HepG2 (cell line): Measurements from ENCODE around the gene SPATA13. TPM values are rescaled to one million over a fixed set of nuclear protein-coding genes. Genes with fewer than 3 reads are reported as not detected.

Source experiments
- BRCA1 ChIP-seq: sonication (generic); formaldehyde crosslinking; IDR thresholded peaks from 2 replicates; pipeline ENCODE4 v1.4.0; 2020; ENCODE audit warnings: missing genetic modification reagents
- CCAR2 ChIP-seq: fragments of 200-400 bp; formaldehyde crosslinking; optimal IDR thresholded peaks from 2 replicates; pipeline ENCODE3; 2018; ENCODE audit warnings: low read depth, mild to moderate bottlenecking, low read length, moderate library complexity
- FLYWCH1 ChIP-seq: sonication (generic); formaldehyde crosslinking; IDR thresholded peaks from 2 replicates; pipeline ENCODE4 v1.8.1; 2023; ENCODE audit warnings: mild to moderate bottlenecking, missing genetic modification reagents
- FOXC1 ChIP-seq: sonication (generic); formaldehyde crosslinking; IDR thresholded peaks from 2 replicates; pipeline ENCODE4 v1.8.0; 2022; ENCODE audit warnings: mild to moderate bottlenecking, missing genetic modification reagents, borderline replicate concordance
- FOXJ3 ChIP-seq: sonication (generic); formaldehyde crosslinking; IDR thresholded peaks from 2 replicates; pipeline ENCODE4 v1.4.0; 2020; ENCODE audit warnings: missing genetic modification reagents, mild to moderate bottlenecking, borderline replicate concordance
- LRRFIP1 ChIP-seq: sonication (generic); formaldehyde crosslinking; conservative IDR thresholded peaks from 2 replicates; pipeline ENCODE4 v1.4.0; 2020; ENCODE audit warnings: missing genetic modification reagents
- MAFG ChIP-seq: sonication (generic); formaldehyde crosslinking; IDR thresholded peaks from 2 replicates; pipeline ENCODE4 v1.5.1; 2020; ENCODE audit warnings: mild to moderate bottlenecking, missing genetic modification reagents
- NFYB ChIP-seq: sonication (generic); formaldehyde crosslinking; IDR thresholded peaks from 2 replicates; pipeline ENCODE4 v1.4.0; 2020; ENCODE audit warnings: missing genetic modification reagents
- SP1 ChIP-seq, 2 experiments: fragments of 450-650 bp in 1 of 2; sonication (generic) in 1 of 2; formaldehyde crosslinking in 1 of 2; IDR thresholded peaks; 2 replicates each; pipeline versions ENCODE4 v1.4.0 to v1.6.1; 2016 to 2020; ENCODE audit warnings: missing genetic modification reagents in 1 of 2
- THYN1 ChIP-seq: sonication (generic); formaldehyde crosslinking; IDR thresholded peaks from 2 replicates; pipeline ENCODE4 v1.8.1; 2023; ENCODE audit warnings: low read depth, mild to moderate bottlenecking, moderate library complexity, missing genetic modification reagents, borderline replicate concordance
- ZBTB49 ChIP-seq: sonication (generic); formaldehyde crosslinking; IDR thresholded peaks from 2 replicates; pipeline ENCODE4 v1.4.0; 2020; ENCODE audit warnings: missing genetic modification reagents, borderline replicate concordance
- ZMYM3 ChIP-seq: sonication (generic); formaldehyde crosslinking; IDR thresholded peaks from 2 replicates; pipeline ENCODE4 v1.5.1; 2020; ENCODE audit warnings: mild to moderate bottlenecking, missing genetic modification reagents
- ZNF333 ChIP-seq: sonication (generic); formaldehyde crosslinking; IDR thresholded peaks from 2 replicates; pipeline ENCODE4 v1.4.0; 2020; ENCODE audit warnings: mild to moderate bottlenecking, missing genetic modification reagents, borderline replicate concordance
- ZNF687 ChIP-seq: sonication (generic); formaldehyde crosslinking; IDR thresholded peaks from 2 replicates; pipeline ENCODE4 v1.5.1; 2020; ENCODE audit warnings: mild to moderate bottlenecking, missing genetic modification reagents, moderate library complexity
- ZNF709 ChIP-seq: sonication (generic); formaldehyde crosslinking; IDR thresholded peaks from 2 replicates; pipeline ENCODE4 v1.5.0; 2020; ENCODE audit warnings: mild to moderate bottlenecking, missing genetic modification reagents
- ZNF710 ChIP-seq: sonication (generic); formaldehyde crosslinking; IDR thresholded peaks from 2 replicates; pipeline ENCODE4 v1.5.0; 2020; ENCODE audit warnings: mild to moderate bottlenecking, missing genetic modification reagents, borderline replicate concordance
- ZNF713 ChIP-seq: sonication (generic); formaldehyde crosslinking; IDR thresholded peaks from 2 replicates; pipeline ENCODE4 v1.4.0; 2020; ENCODE audit warnings: mild to moderate bottlenecking, missing genetic modification reagents
- ZSCAN29 ChIP-seq: sonication (generic); formaldehyde crosslinking; conservative IDR thresholded peaks from 2 replicates; pipeline ENCODE4 v1.4.0; 2020; ENCODE audit warnings: mild to moderate bottlenecking, missing genetic modification reagents
- polyA plus RNA-seq, 8 experiments: library from polyadenylated mRNA; depleted of rRNA in 3 of 8; stranded (reverse) in 7 of 8; unstranded in 1 of 8; fragments of >200 nt; fragmentation: Illumina TruSeq in 4 of 8; extraction: Trizol in 4 of 8; gene quantifications; 2 replicates each; pipeline versions ENCODE4 v1.2.1 to v1.2.3, GENCODE V29; 2011 to 2016; ENCODE audit warnings: low read depth in 4 of 8, missing spikeins in 1 of 8, mixed read lengths in 1 of 8; ENCODE audit not compliant: insufficient read depth in 1 of 8
- total RNA-seq, 5 experiments: library from RNA; depleted of rRNA; stranded (reverse); fragments of >200 nt; fragmentation: Illumina TruSeq; extraction: Trizol; gene quantifications; 2 replicates each; pipeline ENCODE4 v1.2.3, GENCODE V29; 2016; ENCODE audit warnings: low read depth in 1 of 5

SPATA13 gene
- total and polyA plus RNA-seq, 2 of the 13 experiments (the other 11 are each of a cell fraction or from before 2014, with no cell fraction given), result 11.3 to 14.2 TPM

GRCh38 chr13:24217601-24218281 is 57.2 kb downstream of the SPATA13 start (continued):
- TF ChIP-seq THYN1 (CRISPR knock-in tag) (no peak), MAFG (CRISPR knock-in tag) (no peak), FOXJ3 (CRISPR knock-in tag) (no peak; the same call in 1 of the 2 replicates), FOXC1 (CRISPR knock-in tag) (peak; percentile 70; the same call in 1 of the 2 replicates), NFYB (CRISPR knock-in tag) (no peak), ZNF713 (CRISPR knock-in tag) (no peak), ZNF333 (no peak), FLYWCH1 (CRISPR knock-in tag) (no peak), SP1 (IDR thresholded peaks at IDR 0.05) (no peak), SP1 (CRISPR knock-in tag; IDR thresholded peaks at IDR 0.05) (no peak; the same call in 1 of the 2 replicates), BRCA1 (CRISPR knock-in tag) (no peak), ZBTB49 (CRISPR knock-in tag) (no peak), ZNF710 (CRISPR knock-in tag) (no peak), ZNF687 (CRISPR knock-in tag) (peak; percentile 92), ZMYM3 (no peak), ZNF709 (CRISPR knock-in tag) (no peak), LRRFIP1 (CRISPR knock-in tag) (no peak), ZSCAN29 (CRISPR knock-in tag) (no peak), CCAR2 (no peak)
